GM19463 (cell line): ENCODE results near the gene IRX5.
A peak's percentile ranks its signal among the peaks of the same experiment; 100 is the strongest.

Experiments
- ATAC-seq: cut with Tn5 transposase; IDR thresholded peaks from one replicate; pipeline ENCODE4 v1.9.1; 2021; ENCODE audit warnings: mild to moderate bottlenecking, moderate library complexity; ENCODE audit not compliant: unreplicated experiment

Gene IRX5

DNA sequence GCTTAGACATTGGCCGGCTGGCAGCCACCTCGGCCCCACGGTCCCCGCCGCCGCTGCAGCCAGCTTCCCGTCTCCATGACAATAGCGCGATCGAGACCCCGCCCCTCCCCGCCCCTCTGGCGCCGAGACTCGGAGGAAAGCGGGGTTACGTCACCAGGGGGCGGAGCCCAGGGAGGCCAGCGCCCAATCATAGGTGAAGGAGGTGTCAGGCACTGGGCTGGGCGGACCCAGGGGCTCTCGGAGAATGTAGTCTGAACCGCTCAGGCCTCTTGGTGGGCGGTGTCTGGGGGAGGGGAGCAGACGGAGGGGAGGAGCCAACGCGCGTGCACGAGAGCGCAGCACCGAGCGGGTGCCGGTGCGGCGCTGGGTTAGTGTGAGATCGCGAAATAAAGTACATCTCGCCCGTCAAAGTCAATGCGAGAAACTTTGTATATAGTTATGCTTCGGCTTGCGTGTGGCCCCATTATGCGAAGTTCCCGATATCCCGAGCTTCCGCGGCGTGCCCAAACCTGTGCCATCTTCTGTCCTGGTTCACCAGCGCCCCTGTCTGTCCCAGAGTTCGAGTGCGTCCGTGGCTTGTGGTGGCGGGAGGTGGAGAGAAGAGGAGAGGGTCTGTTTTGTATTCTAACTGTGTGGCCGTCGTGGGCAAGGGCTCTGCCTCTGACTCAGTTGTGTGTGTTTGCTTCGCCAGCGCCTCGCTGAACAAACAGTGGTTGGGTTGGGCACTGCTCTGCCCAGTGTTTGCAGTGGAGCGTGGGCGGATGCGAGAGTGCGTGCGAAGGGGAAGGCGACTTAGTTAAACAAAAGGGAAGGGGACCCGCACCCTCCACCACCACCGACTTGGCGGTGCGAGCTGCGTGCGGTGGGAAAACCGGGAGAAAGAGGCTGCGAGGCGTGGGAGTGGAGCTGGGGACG, 1.3 kb upstream of the IRX5 start:
- peak; percentile 90 for ATAC-seq

- ATAC-seq: no peak
Measured at GRCh38 chr16:54930869-54931119, 129 bp downstream of the IRX5 start.

DNA sequence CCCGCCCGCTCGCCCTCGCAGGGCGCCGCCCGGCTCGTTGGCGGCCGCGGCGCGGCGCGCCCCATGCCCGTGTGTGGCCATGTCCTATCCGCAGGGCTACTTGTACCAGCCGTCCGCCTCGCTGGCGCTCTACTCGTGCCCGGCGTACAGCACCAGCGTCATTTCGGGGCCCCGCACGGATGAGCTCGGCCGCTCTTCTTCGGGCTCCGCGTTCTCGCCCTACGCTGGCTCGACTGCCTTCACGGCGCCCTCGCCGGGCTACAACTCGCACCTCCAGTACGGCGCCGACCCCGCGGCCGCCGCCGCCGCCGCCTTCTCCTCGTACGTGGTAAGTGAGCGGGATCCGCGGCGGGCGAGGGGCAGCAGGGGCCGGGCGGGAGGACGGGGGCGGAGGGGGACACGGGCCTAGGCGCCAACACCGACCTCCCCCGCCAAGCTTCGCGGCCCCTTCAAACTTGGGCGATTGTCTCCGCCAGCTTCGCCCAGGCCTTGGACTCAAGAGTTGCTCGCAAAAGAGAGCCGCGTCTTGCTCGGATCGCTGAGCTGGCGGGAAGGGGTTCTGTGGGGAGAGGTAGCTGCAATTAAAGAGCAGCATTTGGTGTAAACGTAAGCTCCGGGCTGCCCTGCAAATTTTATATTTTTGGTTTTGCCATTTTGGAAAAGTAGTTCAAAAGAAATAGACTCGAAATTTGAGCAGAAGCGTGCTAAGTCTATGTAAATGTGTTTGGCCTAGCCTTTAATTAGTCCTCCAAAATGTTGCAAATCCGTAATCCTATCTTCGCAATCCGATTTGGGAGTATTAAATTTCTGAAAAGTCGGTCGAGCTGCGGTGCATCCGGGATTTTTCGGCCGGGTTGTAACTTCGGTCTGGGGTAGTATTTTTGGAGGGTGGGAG, 702 bp downstream of the IRX5 start:
- ATAC-seq: no peak

DNA sequence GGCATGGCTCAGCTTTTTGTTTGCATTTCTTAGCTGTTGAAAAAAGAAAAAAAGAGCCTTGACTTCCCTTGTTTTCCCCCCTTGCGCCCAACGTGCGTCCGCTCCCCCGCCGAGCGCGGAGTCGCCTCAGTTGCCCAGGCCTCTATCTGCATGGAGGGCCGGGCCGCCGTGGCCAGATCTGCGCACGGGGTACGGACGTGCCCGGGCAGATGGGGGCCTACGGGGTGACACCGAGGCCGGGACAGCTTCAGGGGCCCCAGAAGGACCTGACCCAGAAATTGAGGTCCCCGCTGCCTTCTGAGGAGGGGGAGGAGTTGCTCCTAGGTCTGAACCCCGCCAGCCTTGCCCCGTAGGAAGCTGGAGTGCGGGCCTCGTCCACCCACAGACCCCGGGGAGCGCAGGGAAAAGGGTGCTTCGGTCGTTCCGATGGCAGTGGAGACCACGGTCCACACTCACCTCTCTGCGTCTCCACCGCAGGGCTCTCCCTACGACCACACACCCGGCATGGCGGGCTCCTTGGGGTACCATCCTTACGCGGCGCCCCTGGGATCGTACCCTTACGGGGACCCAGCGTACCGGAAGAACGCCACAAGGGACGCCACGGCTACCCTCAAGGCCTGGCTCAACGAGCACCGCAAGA, 1.5 kb downstream of the IRX5 start:
- ATAC-seq: no peak

- ATAC-seq: no peak
Measured at GRCh38 chr16:54932737-54933254, 2.1 kb downstream of the IRX5 start.

GRCh38 chr16:54933281-54934011, 2.8 kb downstream of the IRX5 start:
- ATAC-seq: no peak

GRCh38 chr16:54934481-54935265, 4.0 kb downstream of the IRX5 start:
- no peak for ATAC-seq

DNA sequence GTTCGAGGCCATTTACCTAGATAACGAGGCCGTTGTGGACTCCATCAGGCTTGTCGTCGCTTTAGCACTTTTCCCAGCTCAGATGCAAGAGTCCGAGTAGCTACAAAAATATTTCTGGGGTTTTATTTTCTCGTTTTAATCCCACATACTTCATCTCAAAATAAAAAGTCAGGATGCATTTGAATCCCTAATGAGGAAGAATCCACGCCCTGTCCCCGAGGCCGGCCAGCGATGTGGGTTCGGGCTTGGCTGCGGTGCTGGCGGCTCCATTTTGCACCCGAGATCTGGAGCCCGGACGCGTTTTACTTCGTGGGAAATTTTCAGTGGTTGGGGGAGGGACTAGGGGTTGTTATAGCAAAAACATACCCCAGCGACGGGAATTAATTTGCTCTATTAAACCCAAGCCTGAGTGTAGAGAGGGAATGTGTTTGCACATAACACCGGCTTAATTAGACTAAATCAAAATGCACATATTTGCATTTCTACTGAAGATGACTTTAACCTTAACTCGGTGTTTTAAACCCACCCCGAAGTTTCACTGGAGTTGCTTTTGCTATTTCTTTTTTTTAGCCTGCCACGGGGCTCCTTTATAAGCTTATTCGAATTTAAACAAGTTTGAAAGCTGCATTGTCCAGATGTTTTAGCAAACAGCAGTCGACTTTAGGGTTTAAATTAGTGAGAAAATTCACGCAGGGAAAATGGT, 4.8 kb downstream of the IRX5 start:
- no peak for ATAC-seq

GRCh38 chr16:54936201-54936978, 5.7 kb downstream of the IRX5 start:
- ATAC-seq: no peak

DNA sequence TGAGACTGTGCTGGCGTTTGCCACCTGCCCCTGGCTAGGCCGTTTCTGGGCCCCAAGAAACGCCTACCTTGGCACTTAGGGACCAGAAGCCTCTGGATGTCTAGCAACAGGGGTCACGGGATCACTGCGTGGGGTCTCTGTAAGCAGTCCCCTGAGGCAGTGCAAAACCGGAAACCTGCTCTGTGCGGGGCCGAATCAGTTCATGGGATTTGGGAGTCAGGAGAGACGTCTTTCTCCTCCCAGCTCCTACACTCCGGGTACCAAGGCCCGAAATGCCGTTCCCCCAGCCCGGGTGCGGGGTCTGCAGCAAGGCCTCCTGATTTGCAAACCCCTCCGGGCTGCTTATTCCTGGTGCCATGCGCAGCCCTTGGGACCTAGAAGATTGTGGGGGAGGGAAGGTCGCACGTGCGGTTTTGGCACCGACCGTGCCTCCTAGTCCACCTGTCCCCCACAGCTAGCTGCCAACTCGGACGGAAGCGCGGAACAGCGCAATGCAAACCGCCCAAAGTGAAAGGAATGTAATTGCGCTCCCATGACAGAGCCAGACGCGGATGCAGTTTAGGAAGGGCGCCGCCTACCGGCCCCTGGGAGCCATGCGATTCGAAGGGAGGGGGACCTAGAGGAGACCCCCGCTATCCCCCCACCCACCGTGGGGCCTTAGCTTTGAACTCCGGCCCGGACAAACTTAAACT, 6.5 kb downstream of the IRX5 start:
- ATAC-seq: no peak

GRCh38 chr16:54937671-54938211, 7.1 kb downstream of the IRX5 start:
- ATAC-seq: no peak

DNA sequence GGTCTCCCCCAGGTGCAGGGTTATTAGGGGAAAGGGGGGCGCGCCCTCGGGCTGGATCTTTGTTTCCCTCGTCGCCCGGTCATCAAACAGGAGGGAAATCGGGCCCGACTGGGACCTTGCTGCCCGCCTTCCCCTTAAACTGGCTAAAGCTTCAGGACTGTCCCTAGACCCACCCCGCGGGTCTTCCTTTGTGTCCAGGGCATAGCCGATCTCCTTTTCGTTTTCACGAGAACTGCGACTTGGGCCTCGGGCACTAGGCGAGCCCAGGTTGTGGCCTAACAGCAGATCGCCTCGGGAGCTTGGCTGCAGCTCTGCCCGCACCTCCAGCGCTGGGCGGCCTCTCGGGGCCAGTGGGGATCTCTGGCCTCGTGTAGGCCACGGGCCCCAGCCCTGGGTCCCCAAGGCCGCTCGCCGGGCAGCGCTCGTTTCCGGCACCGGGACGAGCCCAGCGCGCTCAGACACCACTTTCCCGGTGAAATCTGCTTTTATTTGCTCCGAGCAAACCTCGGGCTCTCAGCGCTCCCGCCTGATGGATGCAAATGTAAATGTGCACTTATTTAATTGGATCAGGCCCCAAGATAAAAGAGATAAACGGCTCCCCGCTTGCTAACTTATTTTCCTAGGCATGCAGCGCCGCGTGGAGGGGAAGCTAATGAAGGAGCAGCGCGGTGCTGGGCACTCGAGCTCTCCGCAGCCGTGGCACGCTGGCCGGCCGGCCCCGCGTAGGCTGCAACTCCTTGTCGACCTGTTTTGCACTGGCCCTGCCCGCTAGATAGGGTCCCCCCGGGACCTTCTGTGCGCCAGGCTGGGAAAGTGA, 7.8 kb downstream of the IRX5 start:
- ATAC-seq: no peak

- ATAC-seq: no peak
Measured at GRCh38 chr16:54939029-54939346, 8.3 kb downstream of the IRX5 start.

DNA sequence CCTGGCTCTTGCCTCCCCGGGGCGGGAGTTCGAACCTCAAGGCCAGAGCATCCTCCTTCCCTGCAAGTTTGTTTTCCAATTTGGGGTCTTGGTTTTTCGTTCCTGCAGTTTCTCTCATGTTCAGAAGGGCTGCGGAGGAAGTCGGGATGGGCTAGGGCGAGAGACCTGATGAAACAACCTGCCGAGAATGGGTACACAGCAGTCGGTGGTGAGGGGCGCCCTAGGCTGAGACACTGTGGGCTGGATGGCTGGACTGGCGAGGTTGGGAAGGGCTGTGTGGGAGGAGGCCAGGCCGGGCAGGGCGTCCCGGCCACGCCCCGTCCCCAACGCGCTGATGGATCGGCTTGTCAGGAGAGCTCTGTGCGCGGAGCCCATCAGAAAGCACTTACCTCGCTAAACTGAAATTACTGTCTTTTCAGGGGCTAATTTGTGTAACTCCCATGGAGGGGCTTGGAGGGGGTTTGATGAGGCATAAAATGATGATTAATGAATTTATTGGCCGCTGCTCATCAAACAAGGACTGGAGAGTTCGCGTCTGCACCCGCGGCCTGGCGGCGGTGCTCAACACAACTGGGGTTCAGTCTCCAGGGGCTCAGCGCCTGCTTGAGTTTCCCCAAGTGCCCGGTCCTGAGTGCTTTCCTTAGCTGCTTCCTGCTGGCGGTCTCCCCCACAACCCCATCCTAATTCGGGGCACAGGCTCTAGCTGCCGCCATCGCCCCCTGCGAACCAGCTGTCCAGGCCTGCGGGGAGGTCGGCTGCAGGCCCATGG, 9.0 kb downstream of the IRX5 start:
- no peak for ATAC-seq

DNA sequence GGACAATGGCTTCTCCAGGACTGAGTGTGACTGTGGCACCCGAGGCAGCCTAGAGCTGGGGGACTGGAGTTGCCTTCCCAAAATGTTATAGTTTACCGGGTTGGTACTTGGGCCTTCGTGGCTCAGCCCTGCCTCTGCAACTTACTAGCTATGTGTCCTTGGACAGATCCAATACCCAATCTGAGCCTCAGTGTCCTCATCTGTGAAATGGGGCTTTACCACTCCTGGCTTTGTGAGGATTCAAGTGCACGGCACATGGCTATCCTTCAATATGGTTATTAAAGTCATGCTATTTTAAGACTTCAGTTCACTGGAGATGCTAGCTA, 9.6 kb downstream of the IRX5 start:
- no peak for ATAC-seq

GRCh38 chr16:54942353-54942943, 11.8 kb downstream of the IRX5 start:
- ATAC-seq: no peak
